Stomach (tissue), 9 donors: ENCODE data around the gene CFLAR. TPM values are rescaled to one million over a fixed set of nuclear protein-coding genes. Genes with fewer than 3 reads are reported as not detected.
A peak's percentile ranks its signal among the peaks of the same experiment; 100 is the strongest.

ENCODE experiments used
- DNase-seq, 2 donors: peaks; one replicate each; pipeline versions ENCODE4 v3.0.0 to v3.0.0-alpha.2; 2013 to 2019
- H3K27ac ChIP-seq, 5 donors: fragments of 200-600 bp in 4 of 5; sonication (generic) in 4 of 5; one replicate each; pipeline ENCODE4 v1.5.1; 2013 to 2019; ENCODE audit warnings: mild to moderate bottlenecking in 1 of 5, moderate library complexity in 1 of 5
- H3K27me3 ChIP-seq, 3 donors: fragments of 200-600 bp; sonication (generic); one replicate each; pipeline ENCODE4 v1.5.1; 2017 to 2019; ENCODE audit warnings: mixed run types in 1 of 3
- H3K36me3 ChIP-seq, 4 donors: fragments of 200-600 bp; sonication (generic); 1 replicate in 3 of 4; 2 replicates in 1 of 4; pipeline ENCODE4 v1.5.1; 2016 to 2019
- H3K4me1 ChIP-seq, 4 donors: fragments of 200-600 bp; sonication (generic); one replicate each; pipeline ENCODE4 v1.5.1; 2016 to 2019
- H3K4me3 ChIP-seq, 4 donors: fragments of 200-600 bp; sonication (generic) in 3 of 4; one replicate each; pipeline ENCODE4 v1.5.1; 2016 to 2019; ENCODE audit warnings: mild to moderate bottlenecking in 1 of 4
- H3K9me3 ChIP-seq, 4 donors: fragments of 200-600 bp; sonication (generic); one replicate each; pipeline ENCODE4 v1.5.1; 2016 to 2019
- EP300 ChIP-seq: sonication (generic); formaldehyde crosslinking; IDR thresholded peaks from one replicate; pipeline ENCODE4 v1.6.1; 2017; ENCODE audit warnings: antibody characterized with exemption
- POLR2A ChIP-seq, 4 donors: fragments of 450-650 bp; IDR thresholded peaks; one replicate each; pipeline ENCODE4 v1.6.1; 2016; ENCODE audit warnings: antibody characterized with exemption in 4 of 4, control low read depth in 2 of 4, mild to moderate bottlenecking in 1 of 4, moderate library complexity in 1 of 4
- POLR2AphosphoS5 ChIP-seq, 3 donors: sonication (generic); formaldehyde crosslinking; IDR thresholded peaks; one replicate each; pipeline ENCODE4 v1.6.1; 2016; ENCODE audit warnings: antibody characterized with exemption in 3 of 3
- WGBS, 5 donors: extraction: QIAGEN DNeasy Blood & Tissue Kit in 3 of 5; methylation state at CpG; one replicate each; pipeline versions ENCODE4 v1.1.5 to v1.1.7; 2013 to 2018; 5-methylcytosine and 5-hydroxymethylcytosine counted together
- intact Hi-C: fragments of 100-400 bp; cut with DNase I; formaldehyde crosslinking; loops from one replicate; pipeline ENCODE4 v1.15.1; 2023; ENCODE audit warnings: low total_unique reads
- polyA plus RNA-seq, 3 donors: library from polyadenylated mRNA; stranded (reverse); fragments of 200-250 nt; gene quantifications; one replicate each; pipeline ENCODE4 v1.2.3, GENCODE V29; 2013
- total RNA-seq, 5 donors: library from RNA; depleted of rRNA; stranded (reverse); fragments of >200 nt; gene quantifications; one replicate each; pipeline versions ENCODE4 v1.1.0 to v1.2.3, GENCODE V29; 2014 to 2016
- TF ChIP-seq, protein P1 (sequence below), 7 experiments: fragments of 450-650 bp in 4 of 7; fragments of 200-600 bp in 3 of 7; sonication (generic) in 3 of 7; IDR thresholded peaks; one replicate each; pipeline ENCODE4 v1.5.1; 2016 to 2019; ENCODE audit warnings: antibody characterized with exemption in 7 of 7, control low read depth in 2 of 7, mild to moderate bottlenecking in 1 of 7
- donor health status: healthy with polysubstance abuse.
- donor health status: Bipolar disorder and iron deficiency.
- donor health status: healthy.

The CFLAR gene
- total and polyA plus RNA-seq, 8 donors = 23.3 to 424 (median 177) TPM

DNA sequence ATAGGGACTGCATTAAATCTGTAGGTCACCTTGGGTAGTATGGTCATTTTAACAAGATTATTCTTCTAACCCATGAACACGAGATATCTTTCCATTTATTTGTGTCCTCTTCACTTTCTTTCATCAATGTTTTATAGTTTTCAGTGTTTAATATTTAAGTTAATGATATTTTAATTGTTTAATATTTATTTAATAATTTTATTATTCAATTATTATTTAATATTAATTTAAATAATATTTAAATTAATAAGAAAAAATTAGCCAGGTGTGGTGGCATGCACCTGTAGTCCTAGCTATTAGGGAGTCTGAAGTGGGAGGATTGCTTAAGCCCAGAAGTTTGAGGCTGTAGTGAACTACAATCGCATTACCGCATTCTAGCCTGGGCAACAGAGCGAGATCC is 100.0 kb downstream of the CFLAR start:
- intact Hi-C loops = no loop called here
- WGBS, 5 donors = 92 to 98% (median 97%) methylated on average over 4 of the region's 4 CpGs
- DNase-seq = no peak
- Histone ChIP-seq H3K4me1 (peaks cover 0 to 20% (median 17%) of the 10 kb centered on the region in 4 donors), H3K4me3 (no peak overlapping the region), H3K27ac (no peak overlapping the region), H3K27me3 (no peaks in the 10 kb centered on the region), H3K9me3 (no peaks in the 10 kb centered on the region), H3K36me3 (peaks cover 7 to 39% (median 26%) of the 10 kb centered on the region in 4 donors)
- TF ChIP-seq POLR2AphosphoS5 (IDR thresholded peaks at IDR 0.05) (no peak), POLR2A (IDR thresholded peaks at IDR 0.05) (no peak), EP300 (no peak)
- TF ChIP-seq, protein P1, sequence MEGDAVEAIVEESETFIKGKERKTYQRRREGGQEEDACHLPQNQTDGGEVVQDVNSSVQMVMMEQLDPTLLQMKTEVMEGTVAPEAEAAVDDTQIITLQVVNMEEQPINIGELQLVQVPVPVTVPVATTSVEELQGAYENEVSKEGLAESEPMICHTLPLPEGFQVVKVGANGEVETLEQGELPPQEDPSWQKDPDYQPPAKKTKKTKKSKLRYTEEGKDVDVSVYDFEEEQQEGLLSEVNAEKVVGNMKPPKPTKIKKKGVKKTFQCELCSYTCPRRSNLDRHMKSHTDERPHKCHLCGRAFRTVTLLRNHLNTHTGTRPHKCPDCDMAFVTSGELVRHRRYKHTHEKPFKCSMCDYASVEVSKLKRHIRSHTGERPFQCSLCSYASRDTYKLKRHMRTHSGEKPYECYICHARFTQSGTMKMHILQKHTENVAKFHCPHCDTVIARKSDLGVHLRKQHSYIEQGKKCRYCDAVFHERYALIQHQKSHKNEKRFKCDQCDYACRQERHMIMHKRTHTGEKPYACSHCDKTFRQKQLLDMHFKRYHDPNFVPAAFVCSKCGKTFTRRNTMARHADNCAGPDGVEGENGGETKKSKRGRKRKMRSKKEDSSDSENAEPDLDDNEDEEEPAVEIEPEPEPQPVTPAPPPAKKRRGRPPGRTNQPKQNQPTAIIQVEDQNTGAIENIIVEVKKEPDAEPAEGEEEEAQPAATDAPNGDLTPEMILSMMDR (IDR thresholded peaks at IDR 0.05) = no peak

DNA sequence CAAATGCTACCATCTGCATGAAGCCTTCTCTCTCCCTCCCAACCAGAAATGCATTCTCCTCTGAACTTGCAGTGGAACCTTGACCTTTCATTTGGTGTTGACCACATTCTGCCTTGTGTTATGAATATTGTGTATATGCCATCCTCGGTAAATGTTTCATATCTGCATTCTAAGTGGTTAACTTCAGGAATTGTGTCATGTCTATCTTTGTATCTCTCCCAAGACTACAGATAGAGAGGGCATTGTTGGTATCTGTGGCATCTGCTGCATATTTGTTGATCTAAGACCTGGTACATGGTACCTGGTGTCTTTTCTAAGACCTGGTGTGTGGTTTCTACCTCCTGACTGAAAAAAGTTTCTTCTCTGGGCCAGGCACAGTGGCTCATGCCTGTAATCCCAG is 101.0 kb downstream of the CFLAR start:
- intact Hi-C loops = no loop called here
- 72 to 97% (median 91%) methylated on average over 1 of the region's 1 CpG for WGBS, 5 donors
- H3K27me3 ChIP-seq = no peaks in the 10 kb centered on the region
- H3K4me1 ChIP-seq = peaks cover 0 to 21% (median 19%) of the 10 kb centered on the region in 4 donors
- no peaks in the 10 kb centered on the region for H3K9me3 ChIP-seq
- no peak overlapping the region for H3K27ac ChIP-seq
- TF ChIP-seq POLR2A (IDR thresholded peaks at IDR 0.05) (no peak), EP300 (no peak), POLR2AphosphoS5 (IDR thresholded peaks at IDR 0.05) (no peak)
- TF ChIP-seq, protein P1 (IDR thresholded peaks at IDR 0.05) = no peak
- peaks cover 7 to 39% (median 26%) of the 10 kb centered on the region in 4 donors for H3K36me3 ChIP-seq
- DNase-seq = no peak
- H3K4me3 ChIP-seq = no peak overlapping the region

DNA sequence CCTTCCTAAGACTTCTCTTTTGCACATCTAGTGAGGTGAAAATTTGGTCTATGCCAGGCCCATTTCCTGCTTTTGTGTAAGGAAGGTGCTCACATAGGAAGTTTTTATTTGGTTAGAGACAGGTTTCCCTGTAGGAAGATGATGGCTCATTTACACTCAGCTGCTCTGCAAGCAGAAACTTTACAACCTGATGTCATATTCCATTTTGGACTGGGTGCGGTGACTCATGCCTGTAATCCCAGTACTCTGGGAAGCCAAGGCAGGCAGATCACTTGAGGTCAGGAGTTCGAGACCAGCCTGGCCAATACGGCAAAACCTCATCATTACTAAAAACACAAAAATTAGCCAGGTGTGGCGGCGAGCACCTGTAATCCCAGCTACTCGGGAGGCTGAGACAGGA is 102.8 kb downstream of the CFLAR start:
- peaks cover 7 to 39% (median 26%) of the 10 kb centered on the region in 4 donors for H3K36me3 ChIP-seq
- WGBS, 5 donors = 93 to 96% (median 95%) methylated on average over 6 of the region's 6 CpGs
- no peak for DNase-seq
- H3K4me3 ChIP-seq = no peak overlapping the region
- peaks cover 0 to 21% (median 19%) of the 10 kb centered on the region in 4 donors for H3K4me1 ChIP-seq
- TF ChIP-seq POLR2A (IDR thresholded peaks at IDR 0.05) (no peak), EP300 (no peak), POLR2AphosphoS5 (IDR thresholded peaks at IDR 0.05) (no peak)
- TF ChIP-seq, protein P1 (IDR thresholded peaks at IDR 0.05) = no peak
- intact Hi-C loops = no loop called here
- H3K27ac ChIP-seq = peak overlapping the region in 2 of 5 donors; percentile 45 to 82
- no peaks in the 10 kb centered on the region for H3K27me3 ChIP-seq
- H3K9me3 ChIP-seq = no peaks in the 10 kb centered on the region

- Histone ChIP-seq H3K9me3 (no peaks in the 10 kb centered on the region), H3K4me1 (peaks cover 0 to 21% (median 19%) of the 10 kb centered on the region in 4 donors), H3K27me3 (no peaks in the 10 kb centered on the region), H3K27ac (peak overlapping the region in 4 of 5 donors; percentile 45 to 82 (median 53)), H3K36me3 (peaks cover 7 to 39% (median 26%) of the 10 kb centered on the region in 4 donors), H3K4me3 (no peak overlapping the region)
- intact Hi-C loops = no loop called here
- TF ChIP-seq, protein P1 (IDR thresholded peaks at IDR 0.05) = no peak
- TF ChIP-seq POLR2A (IDR thresholded peaks at IDR 0.05) = no peak
- no peak for TF ChIP-seq EP300
- no peak for TF ChIP-seq POLR2AphosphoS5 (IDR thresholded peaks at IDR 0.05)
- 58 to 72% (median 66%) methylated on average over 5 of the region's 5 CpGs for WGBS, 5 donors
- DNase-seq = no peak
Measured at GRCh38 chr2:201219328-201220096, 103.5 kb downstream of the CFLAR start.
